Natural killer cell (primary cell): Measurements from ENCODE around the gene OSCAR. TPM values are rescaled to one million over a fixed set of nuclear protein-coding genes. Genes with fewer than 3 reads are reported as not detected.

Experiments
- ATAC-seq, 3 donors: fragments of 150-1000 bp in 2 of 3; fragments of 200-7000 bp in 1 of 3; cut with Tn5 transposase; 1 replicate in 1 of 3; 2 replicates in 2 of 3; pipeline ENCODE4 v1.10.0; 2021; ENCODE audit warnings: mild to moderate bottlenecking in 2 of 3, moderate library complexity in 2 of 3
- DNase-seq, 2 donors: peaks; one replicate each; pipeline versions ENCODE4 v3.0.0 to v3.0.0-alpha.2; 2013 to 2021; ENCODE audit warnings: mixed read lengths in 1 of 2
- H3K27ac ChIP-seq: one replicate; pipeline ENCODE4 v1.5.1; 2013; ENCODE audit warnings: mild to moderate bottlenecking, low read length
- H3K27me3 ChIP-seq: one replicate; pipeline ENCODE4 v1.6.1; 2013; ENCODE audit warnings: low read length; ENCODE audit not compliant: control insufficient read depth, insufficient read depth
- H3K36me3 ChIP-seq: one replicate; pipeline ENCODE4 v1.6.1; 2013; ENCODE audit warnings: low read length; ENCODE audit not compliant: control insufficient read depth, insufficient read depth
- H3K4me1 ChIP-seq: one replicate; pipeline ENCODE4 v1.6.1; 2013; ENCODE audit warnings: low read length; ENCODE audit not compliant: control insufficient read depth, insufficient read depth
- H3K4me3 ChIP-seq: one replicate; pipeline ENCODE4 v1.5.1; 2013; ENCODE audit warnings: low read length
- H3K9me3 ChIP-seq: one replicate; pipeline ENCODE4 v1.6.1; 2013; ENCODE audit warnings: low read length; ENCODE audit not compliant: control insufficient read depth, insufficient read depth
- H3K27ac Mint-ChIP-seq, 2 donors: one replicate each; pipeline ENCODE4 v1.8.0; 2022; ENCODE audit warnings: mild to moderate bottlenecking in 2 of 2, mixed read lengths in 2 of 2, moderate library complexity in 1 of 2
- H3K27me3 Mint-ChIP-seq, 2 donors: one replicate each; pipeline ENCODE4 v1.8.0; 2022; ENCODE audit warnings: low read depth in 2 of 2, mixed read lengths in 2 of 2
- H3K36me3 Mint-ChIP-seq: one replicate; pipeline ENCODE4 v1.8.0; 2022; ENCODE audit warnings: mixed read lengths
- H3K4me1 Mint-ChIP-seq, 2 donors: one replicate each; pipeline ENCODE4 v1.8.0; 2022; ENCODE audit warnings: mixed read lengths in 2 of 2
- H3K4me3 Mint-ChIP-seq: one replicate; pipeline ENCODE4 v1.8.0; 2022; ENCODE audit warnings: mild to moderate bottlenecking, moderate library complexity, mixed read lengths
- H3K9me3 Mint-ChIP-seq, 2 donors: one replicate each; pipeline ENCODE4 v1.8.0; 2022; ENCODE audit warnings: mixed read lengths in 2 of 2
- WGBS: methylation state at CpG from one replicate; pipeline ENCODE4 v1.1.7; 2013; ENCODE audit warnings: missing lambda C conversion rate; ENCODE audit not compliant: insufficient coverage; 5-methylcytosine and 5-hydroxymethylcytosine counted together
- intact Hi-C: fragments of 100-400 bp; cut with micrococcal nuclease; formaldehyde crosslinking; loops from one replicate; pipeline ENCODE4 v1.14.2; 2022
- total RNA-seq, 4 donors: library from RNA; stranded (reverse); fragments of 120-200 nt in 1 of 4; gene quantifications; one replicate each; pipeline versions ENCODE4 v1.2.3 to v1.2.4, GENCODE V29; 2013 to 2022
- TF ChIP-seq, protein P1 (sequence below): fragments of 200-600 bp; IDR thresholded peaks from one replicate; pipeline ENCODE4 v1.8.0; 2022; ENCODE audit warnings: antibody characterized with exemption

Gene OSCAR
- total RNA-seq, 3 donors from 2014 or later (not counting 1 experiment from before 2014, with no cell fraction given), result 2.3 to 5.4 (median 4.4) TPM

DNA sequence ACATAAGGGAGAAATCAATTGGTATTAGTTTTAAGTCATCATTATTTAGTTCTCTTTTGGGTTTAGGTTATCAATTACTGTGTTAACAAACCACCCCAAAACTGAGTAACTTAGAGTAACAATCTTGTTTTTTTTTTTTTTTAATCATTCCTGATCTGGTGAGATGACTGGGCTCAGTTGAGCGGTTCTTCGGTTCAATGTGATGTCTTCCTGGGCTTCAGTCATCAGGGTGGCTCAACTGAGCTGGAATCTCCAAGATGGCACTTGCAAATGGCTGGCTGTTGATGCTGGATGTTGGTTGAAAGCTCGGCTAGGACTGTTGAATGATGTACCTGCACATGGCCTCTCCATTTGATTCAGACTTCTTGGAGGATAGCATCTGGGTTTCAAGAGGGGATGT lies 16.2 kb downstream of the OSCAR start:
- Mint-ChIP-seq H3K4me1 (no peaks in the 10 kb centered on the region), H3K27me3 (peaks cover 0 to 6% of the 10 kb centered on the region in 2 donors), H3K4me3 (no peak overlapping the region), H3K27ac (no peak overlapping the region), H3K9me3 (no peaks in the 10 kb centered on the region), H3K36me3 (no peaks in the 10 kb centered on the region)
- no peak for ATAC-seq
- WGBS, result 83% methylated on average over 3 of the region's 3 CpGs
- no peak overlapping the region for H3K27ac ChIP-seq
- TF ChIP-seq, protein P1, sequence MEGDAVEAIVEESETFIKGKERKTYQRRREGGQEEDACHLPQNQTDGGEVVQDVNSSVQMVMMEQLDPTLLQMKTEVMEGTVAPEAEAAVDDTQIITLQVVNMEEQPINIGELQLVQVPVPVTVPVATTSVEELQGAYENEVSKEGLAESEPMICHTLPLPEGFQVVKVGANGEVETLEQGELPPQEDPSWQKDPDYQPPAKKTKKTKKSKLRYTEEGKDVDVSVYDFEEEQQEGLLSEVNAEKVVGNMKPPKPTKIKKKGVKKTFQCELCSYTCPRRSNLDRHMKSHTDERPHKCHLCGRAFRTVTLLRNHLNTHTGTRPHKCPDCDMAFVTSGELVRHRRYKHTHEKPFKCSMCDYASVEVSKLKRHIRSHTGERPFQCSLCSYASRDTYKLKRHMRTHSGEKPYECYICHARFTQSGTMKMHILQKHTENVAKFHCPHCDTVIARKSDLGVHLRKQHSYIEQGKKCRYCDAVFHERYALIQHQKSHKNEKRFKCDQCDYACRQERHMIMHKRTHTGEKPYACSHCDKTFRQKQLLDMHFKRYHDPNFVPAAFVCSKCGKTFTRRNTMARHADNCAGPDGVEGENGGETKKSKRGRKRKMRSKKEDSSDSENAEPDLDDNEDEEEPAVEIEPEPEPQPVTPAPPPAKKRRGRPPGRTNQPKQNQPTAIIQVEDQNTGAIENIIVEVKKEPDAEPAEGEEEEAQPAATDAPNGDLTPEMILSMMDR, result no peak
- no peak for DNase-seq
- intact Hi-C loops, result no loop called here
- no peaks in the 10 kb centered on the region for H3K27me3 ChIP-seq
- H3K36me3 ChIP-seq, result no peaks in the 10 kb centered on the region
- H3K4me3 ChIP-seq, result no peak overlapping the region
- H3K9me3 ChIP-seq, result no peaks in the 10 kb centered on the region
- H3K4me1 ChIP-seq, result no peaks in the 10 kb centered on the region

DNA sequence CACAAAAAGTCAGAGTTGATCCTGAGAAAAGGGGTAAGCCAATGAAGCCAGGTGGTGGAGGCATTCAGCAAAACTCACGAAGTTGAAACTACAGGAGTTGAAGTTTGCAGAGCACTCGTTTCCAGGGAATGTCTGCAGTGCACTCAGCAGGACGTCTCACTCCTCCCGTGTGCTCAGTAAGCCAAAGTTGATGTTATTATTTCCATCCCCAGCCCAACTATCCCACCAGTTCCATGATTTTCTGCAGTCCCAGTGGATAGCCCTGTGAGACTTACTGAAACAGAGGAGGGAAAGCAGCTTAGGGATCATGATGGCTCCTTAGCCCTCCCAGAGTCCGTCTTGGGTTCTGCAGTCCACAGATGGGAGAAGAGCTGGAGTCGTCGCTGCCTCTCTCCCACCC lies 19.6 kb downstream of the OSCAR start, which contains the start of gene TARM1:
Gene TARM1 (minus strand): TSS at position 334 of the 400 bp plus-strand sequence. CDS start 25 bp downstream, at position 309.
- H3K4me3 Mint-ChIP-seq, result no peak within 1 kb of the TSS
- DNase-seq, result no peak
- intact Hi-C loops, result no loop called here
- ATAC-seq, result no peak
- H3K27me3 Mint-ChIP-seq, result no peaks in the 10 kb centered on the region
- TF ChIP-seq, protein P1, result no peak
- H3K27ac ChIP-seq, result no peak within 1 kb of the TSS
- no peaks in the 10 kb centered on the region for H3K9me3 ChIP-seq
- no peaks in the 10 kb centered on the region for H3K4me1 Mint-ChIP-seq
- H3K4me1 ChIP-seq, result no peaks in the 10 kb centered on the region
- H3K9me3 Mint-ChIP-seq, result no peaks in the 10 kb centered on the region
- no peaks in the 10 kb centered on the region for H3K27me3 ChIP-seq
- H3K36me3 Mint-ChIP-seq, result no peaks in the 10 kb centered on the region
- H3K4me3 ChIP-seq, result no peak within 1 kb of the TSS
- WGBS, result 93% methylated on average over 7 of the region's 7 CpGs
- no peaks in the 10 kb centered on the region for H3K36me3 ChIP-seq
- no peak within 1 kb of the TSS for H3K27ac Mint-ChIP-seq

DNA sequence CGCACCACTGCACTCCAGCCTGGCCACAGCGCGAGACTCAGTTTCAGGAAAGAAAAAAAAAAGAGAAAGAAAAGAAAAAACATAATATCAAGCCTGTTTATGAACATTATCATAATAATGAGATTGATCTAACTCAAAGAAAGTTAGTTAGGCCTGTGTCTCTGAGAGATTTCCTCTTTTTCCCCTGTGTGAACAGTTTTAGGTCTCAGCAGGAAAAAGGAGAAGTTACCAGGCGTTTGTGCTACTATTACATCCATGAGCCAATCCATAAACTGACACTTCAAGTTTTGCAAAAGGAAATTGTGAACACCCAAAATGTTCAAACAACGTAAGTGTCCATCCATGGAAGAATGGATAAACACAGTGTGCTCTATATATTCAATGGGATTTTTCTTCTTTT lies 23.3 kb downstream of the OSCAR start:
- Mint-ChIP-seq H3K4me3 (no peak overlapping the region), H3K27me3 (no peaks in the 10 kb centered on the region), H3K9me3 (no peaks in the 10 kb centered on the region), H3K4me1 (no peaks in the 10 kb centered on the region), H3K36me3 (no peaks in the 10 kb centered on the region), H3K27ac (no peak overlapping the region)
- no peak overlapping the region for H3K4me3 ChIP-seq
- H3K27me3 ChIP-seq, result no peaks in the 10 kb centered on the region
- no peak for ATAC-seq
- no peaks in the 10 kb centered on the region for H3K9me3 ChIP-seq
- H3K36me3 ChIP-seq, result no peaks in the 10 kb centered on the region
- intact Hi-C loops, result no loop called here
- no peak for DNase-seq
- no peak overlapping the region for H3K27ac ChIP-seq
- 83% methylated on average over 1 of the region's 5 CpGs for WGBS
- no peaks in the 10 kb centered on the region for H3K4me1 ChIP-seq
- TF ChIP-seq, protein P1, result no peak

DNA sequence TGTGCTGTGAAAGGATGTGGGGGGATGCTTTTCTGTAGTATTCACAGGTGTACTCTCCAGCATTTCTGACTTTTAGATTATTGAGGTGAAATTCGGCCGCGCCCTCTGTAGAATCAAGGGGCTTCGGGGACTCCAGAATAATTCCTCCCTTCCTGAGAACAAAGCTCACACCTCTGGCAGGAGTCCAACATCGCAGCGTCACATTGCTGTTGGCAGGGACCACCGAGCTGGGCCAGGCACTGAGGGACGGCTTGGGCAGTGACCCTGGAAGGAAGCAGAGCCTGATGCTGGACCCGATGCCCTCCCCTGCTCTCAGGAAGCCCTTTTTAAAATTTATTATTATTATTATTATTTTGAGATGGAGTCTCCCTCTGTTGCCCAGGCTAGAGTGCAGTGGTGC lies 25.8 kb downstream of the OSCAR start:
- no peak overlapping the region for H3K4me3 ChIP-seq
- no peaks in the 10 kb centered on the region for H3K27me3 Mint-ChIP-seq
- intact Hi-C loops, result no loop called here
- no peak overlapping the region for H3K27ac Mint-ChIP-seq
- H3K9me3 ChIP-seq, result no peaks in the 10 kb centered on the region
- ATAC-seq (no peak), DNase-seq (no peak)
- H3K36me3 ChIP-seq, result no peaks in the 10 kb centered on the region
- H3K4me1 ChIP-seq, result no peaks in the 10 kb centered on the region
- TF ChIP-seq, protein P1, result no peak
- no peaks in the 10 kb centered on the region for H3K4me1 Mint-ChIP-seq
- H3K9me3 Mint-ChIP-seq, result no peaks in the 10 kb centered on the region
- H3K36me3 Mint-ChIP-seq, result no peaks in the 10 kb centered on the region
- no peak overlapping the region for H3K27ac ChIP-seq
- no peak overlapping the region for H3K4me3 Mint-ChIP-seq
- H3K27me3 ChIP-seq, result no peaks in the 10 kb centered on the region
- 91% methylated on average over 8 of the region's 9 CpGs for WGBS
